ENCODE data around the gene RILPL1. TPM values are rescaled to one million over a fixed set of nuclear protein-coding genes. Genes with fewer than 3 reads are reported as not detected.
A peak's percentile ranks its signal among the peaks of the same experiment; 100 is the strongest.
"Not testable (repeated sequence)": the region's sequence is repeated elsewhere in the genome, so short reads cannot be mapped to it uniquely, and the experiment has no call there.

Gene RILPL1
- total RNA-seq, 1 donor from 2014 or later, result 39.5 TPM

DNA sequence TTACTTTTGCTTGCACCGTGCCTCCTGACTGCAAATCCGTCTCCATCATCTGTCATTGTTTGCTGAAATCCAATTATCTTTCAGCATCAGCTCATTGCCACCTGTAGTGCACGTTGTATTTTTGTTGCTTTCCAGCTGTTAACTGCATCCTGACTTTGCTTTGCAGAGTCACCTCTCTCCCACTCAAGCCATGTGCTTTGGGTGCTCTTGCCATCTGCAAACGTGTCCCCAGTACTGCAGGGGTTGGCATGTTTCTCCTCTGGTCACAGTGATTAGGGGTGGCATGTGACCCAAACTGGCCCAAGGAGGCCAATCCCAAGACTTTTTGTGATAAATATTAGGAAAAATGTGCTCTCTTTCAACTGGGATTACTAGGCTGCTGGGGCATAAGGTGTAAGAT is 40.4 kb upstream of the RILPL1 start:
- no peak for DNase-seq (ENCODE audit: low spot score)
- TF ChIP-seq CTCF (IDR thresholded peaks at IDR 0.05), result no peak
- no peak overlapping the region for H3K4me3 Mint-ChIP-seq (ENCODE audit: unreplicated experiment)
- peaks cover 12% of the 10 kb centered on the region for H3K4me1 Mint-ChIP-seq (ENCODE audit: low read depth)
- H3K27ac Mint-ChIP-seq (ENCODE audit: unreplicated experiment), result no peak overlapping the region
- H3K9me3 Mint-ChIP-seq (ENCODE audit: low read depth), result no peaks in the 10 kb centered on the region
- peaks cover 5% of the 10 kb centered on the region for H3K36me3 Mint-ChIP-seq (ENCODE audit: low read depth)
- H3K27me3 Mint-ChIP-seq (ENCODE audit: low read depth), result no peaks in the 10 kb centered on the region

GRCh38 chr12:123572391-123572790 is 38.9 kb upstream of the RILPL1 start:
- H3K4me3 Mint-ChIP-seq (ENCODE audit: unreplicated experiment), result no peak overlapping the region
- no peaks in the 10 kb centered on the region for H3K9me3 Mint-ChIP-seq (ENCODE audit: low read depth)
- TF ChIP-seq CTCF (IDR thresholded peaks at IDR 0.05), result no peak
- peaks cover 12% of the 10 kb centered on the region for H3K4me1 Mint-ChIP-seq (ENCODE audit: low read depth)
- H3K36me3 Mint-ChIP-seq (ENCODE audit: low read depth), result peaks cover 5% of the 10 kb centered on the region
- no peak overlapping the region for H3K27ac Mint-ChIP-seq (ENCODE audit: unreplicated experiment)
- no peak for DNase-seq (ENCODE audit: low spot score)
- H3K27me3 Mint-ChIP-seq (ENCODE audit: low read depth), result no peaks in the 10 kb centered on the region

DNA sequence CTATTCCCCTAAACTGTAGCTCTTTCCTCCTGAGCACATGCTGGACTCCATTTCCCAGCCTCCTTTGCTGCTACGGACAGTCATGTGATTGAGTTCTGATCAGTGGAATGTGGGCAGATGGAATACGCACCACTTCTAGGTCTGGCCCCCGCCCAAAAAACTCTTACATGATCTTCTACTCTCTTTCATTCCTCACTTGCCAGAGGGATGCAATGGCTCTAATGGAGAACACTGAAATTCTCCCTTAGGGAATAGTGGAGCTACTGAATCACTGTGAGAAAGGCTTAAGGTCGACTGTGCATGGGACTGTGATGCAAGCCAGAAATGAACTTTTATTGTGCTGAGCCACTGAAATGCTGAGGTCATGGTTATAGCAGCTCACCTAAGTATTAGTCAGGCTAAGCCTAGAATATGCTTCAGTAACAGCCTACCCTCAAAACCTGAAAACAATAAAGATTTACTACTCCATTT is 37.9 kb upstream of the RILPL1 start:
- no peak for DNase-seq (ENCODE audit: low spot score)
- H3K27me3 Mint-ChIP-seq (ENCODE audit: low read depth), result no peaks in the 10 kb centered on the region
- H3K9me3 Mint-ChIP-seq (ENCODE audit: low read depth), result no peaks in the 10 kb centered on the region
- no peak for TF ChIP-seq CTCF (IDR thresholded peaks at IDR 0.05)
- H3K4me1 Mint-ChIP-seq (ENCODE audit: low read depth), result peaks cover 12% of the 10 kb centered on the region
- H3K27ac Mint-ChIP-seq (ENCODE audit: unreplicated experiment), result peak overlapping the region; percentile 81
- H3K36me3 Mint-ChIP-seq (ENCODE audit: low read depth), result peaks cover 2% of the 10 kb centered on the region
- no peak overlapping the region for H3K4me3 Mint-ChIP-seq (ENCODE audit: unreplicated experiment)

GRCh38 chr12:123559468-123559867 is 25.9 kb upstream of the RILPL1 start:
- Mint-ChIP-seq H3K36me3 (ENCODE audit: low read depth) (no peaks in the 10 kb centered on the region), H3K9me3 (ENCODE audit: low read depth) (no peaks in the 10 kb centered on the region), H3K4me3 (ENCODE audit: unreplicated experiment) (no peak overlapping the region), H3K4me1 (ENCODE audit: low read depth) (no peaks in the 10 kb centered on the region), H3K27me3 (ENCODE audit: low read depth) (no peaks in the 10 kb centered on the region), H3K27ac (ENCODE audit: unreplicated experiment) (no peak overlapping the region)
- no peak for DNase-seq (ENCODE audit: low spot score)
- no peak for TF ChIP-seq CTCF (IDR thresholded peaks at IDR 0.05)

DNA sequence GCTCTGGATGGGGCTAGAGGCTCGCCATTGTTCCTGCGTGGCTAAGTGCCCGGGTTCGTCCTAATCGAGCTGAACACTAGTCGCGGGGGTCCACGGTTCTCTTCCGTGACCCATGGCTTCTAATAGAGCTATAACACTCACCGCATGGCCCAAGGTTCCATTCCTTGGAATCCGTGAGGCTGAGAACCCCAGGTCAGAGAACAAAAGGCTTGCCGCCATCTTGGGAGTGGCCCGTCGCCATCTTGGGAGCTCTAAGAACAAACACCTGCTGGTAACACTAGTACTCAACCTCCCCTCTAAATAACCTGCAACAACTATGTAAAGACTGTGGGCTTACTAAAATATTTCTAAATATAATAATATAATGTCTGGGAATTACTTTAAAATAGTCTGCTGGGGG is 25.0 kb upstream of the RILPL1 start:
- not testable (repeated sequence) for H3K9me3 Mint-ChIP-seq (ENCODE audit: low read depth); H3K27me3 Mint-ChIP-seq (ENCODE audit: low read depth); H3K27ac Mint-ChIP-seq (ENCODE audit: unreplicated experiment); DNase-seq (ENCODE audit: low spot score); H3K4me3 Mint-ChIP-seq (ENCODE audit: unreplicated experiment); H3K4me1 Mint-ChIP-seq (ENCODE audit: low read depth); H3K36me3 Mint-ChIP-seq (ENCODE audit: low read depth)

GRCh38 chr12:123554843-123555242 is 21.3 kb upstream of the RILPL1 start:
- not testable (repeated sequence) for DNase-seq (ENCODE audit: low spot score); H3K27ac Mint-ChIP-seq (ENCODE audit: unreplicated experiment)

DNA sequence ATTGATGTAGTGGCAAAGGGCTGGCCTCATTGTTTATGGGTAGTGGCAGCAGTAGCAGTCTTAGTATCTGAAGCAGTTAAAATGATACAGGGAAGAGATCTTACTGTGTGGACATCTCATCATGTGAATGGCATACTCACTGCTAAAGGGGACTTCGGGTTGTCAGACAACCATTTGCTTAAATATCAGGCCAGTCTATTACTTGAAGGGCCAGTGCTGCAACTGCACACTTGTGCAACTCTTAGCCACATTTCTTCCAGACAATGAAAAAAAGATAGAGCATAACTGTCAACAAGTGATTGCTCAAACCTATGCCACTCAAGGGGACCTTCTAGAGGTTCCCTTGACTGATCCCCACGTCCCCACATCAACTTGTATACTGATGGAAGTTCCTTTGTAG is 20.6 kb upstream of the RILPL1 start:
- DNase-seq (ENCODE audit: low spot score); H3K36me3 Mint-ChIP-seq (ENCODE audit: low read depth); H3K27me3 Mint-ChIP-seq (ENCODE audit: low read depth); H3K4me1 Mint-ChIP-seq (ENCODE audit: low read depth); H3K27ac Mint-ChIP-seq (ENCODE audit: unreplicated experiment); H3K9me3 Mint-ChIP-seq (ENCODE audit: low read depth); H3K4me3 Mint-ChIP-seq (ENCODE audit: unreplicated experiment): not testable (repeated sequence)

More at GRCh38 chr12:123554843-123555242, 21.3 kb upstream of the RILPL1 start:
- not testable (repeated sequence) for H3K27me3 Mint-ChIP-seq (ENCODE audit: low read depth); H3K9me3 Mint-ChIP-seq (ENCODE audit: low read depth); H3K36me3 Mint-ChIP-seq (ENCODE audit: low read depth); H3K4me1 Mint-ChIP-seq (ENCODE audit: low read depth); H3K4me3 Mint-ChIP-seq (ENCODE audit: unreplicated experiment)
